K562 (cell line): ENCODE data around the gene SULT1C4. TPM values are rescaled to one million over a fixed set of nuclear protein-coding genes. Genes with fewer than 3 reads are reported as not detected.

Experiments used
- ATAC-seq: fragments of 200-7000 bp; cut with Tn5 transposase; 3 replicates; pipeline ENCODE4 v1.9.1; 2020; ENCODE audit warnings: moderate library complexity
- BruUV-seq: library from RNA; stranded (reverse); fragments of 400-500 nt; replicated peaks from 2 replicates; lab custom pipeline; 2021; lab: Mats Ljungman, UMichigan
- CTCF ChIA-PET: fragments of 300-600 bp; formaldehyde crosslinking; extraction: SDS; loops from one replicate; lab custom pipeline; 2021; ENCODE audit warnings: low intra/inter-chr PET ratio; lab: Yijun Ruan, JAX
- POLR2A ChIA-PET: fragments of 300-600, 350-650 bp; sonication (Branson Sonifier 250); formaldehyde crosslinking; extraction: SDS; loops from one replicate; lab custom pipeline; 2021; ENCODE audit warnings: antibody characterized with exemption, inconsistent platforms; lab: Yijun Ruan, JAX
- DNase-seq, 4 experiments: peaks; one replicate each; pipeline versions ENCODE4 v3.0.0 to v3.0.0-alpha.2; 2011 to 2018; ENCODE audit warnings: low spot score in 3 of 4, mixed read lengths in 3 of 4; ENCODE audit errors: extremely low read depth in 1 of 4
- FAIRE-seq: peaks from 2 replicates; lab custom pipeline; 2011; peaks lifted over from hg19 to GRCh38; lab: Jason Lieb, UNC
- H2AFZ ChIP-seq: 2 replicates; pipeline ENCODE4 v1.6.0; 2011; ENCODE audit warnings: low read depth, low read length, control low read depth, inconsistent platforms
- H3K27ac ChIP-seq: fragments of 200-600 bp; 3 replicates; pipeline ENCODE4 v1.8.0; 2011; ENCODE audit warnings: low read depth, mild to moderate bottlenecking, control low read depth, inconsistent platforms, low read length, moderate library complexity, mixed read lengths; ENCODE audit errors: extremely low read depth
- H3K27me3 ChIP-seq, 2 experiments: fragments of 300-600 bp in 1 of 2; 2 replicates in 1 of 2; 3 replicates in 1 of 2; pipeline versions ENCODE4 v1.6.0 to v1.8.0; 2011; ENCODE audit warnings: inconsistent platforms in 2 of 2, low read length in 2 of 2, mild to moderate bottlenecking in 1 of 2, mixed read lengths in 1 of 2, moderate library complexity in 1 of 2; ENCODE audit not compliant: control insufficient read depth in 2 of 2, insufficient read depth in 2 of 2
- H3K36me3 ChIP-seq: fragments of 300-600 bp; 3 replicates; pipeline ENCODE4 v1.8.0; 2011; ENCODE audit warnings: mild to moderate bottlenecking, low read length, inconsistent platforms; ENCODE audit not compliant: control insufficient read depth, insufficient read depth
- H3K4me1 ChIP-seq, 2 experiments: fragments of 200-600 bp in 1 of 2; replicated peaks in 1 of 2; 2 replicates in 1 of 2; 3 replicates in 1 of 2; pipeline versions ENCODE4 v1.5.1 to v1.8.0; 2011; ENCODE audit warnings: inconsistent platforms in 2 of 2, low read length in 2 of 2, mild to moderate bottlenecking in 1 of 2, mixed read lengths in 1 of 2, moderate library complexity in 1 of 2; ENCODE audit not compliant: control insufficient read depth in 2 of 2, insufficient read depth in 2 of 2
- H3K4me2 ChIP-seq: 2 replicates; pipeline ENCODE4 v1.6.1; 2011; ENCODE audit warnings: low read length, control low read depth, inconsistent platforms, mixed read lengths; ENCODE audit not compliant: insufficient read depth
- H3K4me3 ChIP-seq: fragments of 200-600 bp; sonication (generic), shearing (Covaris generic); 2 replicates; pipeline ENCODE4 v1.5.1; 2016; ENCODE audit warnings: control low read depth, inconsistent platforms
- H3K79me2 ChIP-seq: fragments of 200-600 bp; 3 replicates; pipeline ENCODE4 v1.8.0; 2011; ENCODE audit warnings: low read length, inconsistent platforms; ENCODE audit not compliant: control insufficient read depth, insufficient read depth
- H3K9ac ChIP-seq, 2 experiments: 2 replicates each; pipeline versions ENCODE4 v1.6.0 to v1.6.1; 2011; ENCODE audit warnings: low read depth in 2 of 2, low read length in 2 of 2, control low read depth in 1 of 2, inconsistent platforms in 1 of 2, mild to moderate bottlenecking in 1 of 2, mixed read lengths in 1 of 2; ENCODE audit not compliant: insufficient read depth in 1 of 2
- H3K9me1 ChIP-seq: one replicate; pipeline ENCODE4 v1.6.0; 2011; ENCODE audit warnings: inconsistent platforms, mild to moderate bottlenecking, low read length, moderate library complexity; ENCODE audit not compliant: control insufficient read depth, insufficient read depth
- H3K9me3 ChIP-seq: replicated peaks from 2 replicates; pipeline ENCODE4 v1.5.1; 2011; ENCODE audit warnings: low read depth, low read length, inconsistent platforms; ENCODE audit not compliant: control insufficient read depth, insufficient read depth
- H4K20me1 ChIP-seq: replicated peaks from 2 replicates; pipeline ENCODE4 v1.6.1; 2011; ENCODE audit warnings: low read length, inconsistent platforms, mixed read lengths; ENCODE audit not compliant: control insufficient read depth, insufficient read depth
- CC2D1A ChIP-seq: fragments of 450-650 bp; IDR thresholded peaks from 2 replicates; pipeline ENCODE4 v1.6.1; 2017; ENCODE audit warnings: mild to moderate bottlenecking
- CHD1 ChIP-seq: fragments of 200-600 bp; sonication (generic); IDR thresholded peaks from one replicate; pipeline ENCODE4 v1.6.1; 2012; ENCODE audit warnings: mild to moderate bottlenecking, moderate library complexity, low read length, inconsistent platforms
- CSDE1 ChIP-seq, 2 experiments: fragments of 450-650 bp; IDR thresholded peaks; 2 replicates each; pipeline ENCODE4 v1.6.1; 2016; ENCODE audit warnings: mild to moderate bottlenecking in 1 of 2
- DACH1 ChIP-seq: fragments of 450-650 bp; IDR thresholded peaks from 2 replicates; pipeline ENCODE4 v1.6.1; 2018; ENCODE audit not compliant: partially characterized antibody
- DPF2 ChIP-seq: fragments of 450-650 bp; IDR thresholded peaks from 2 replicates; pipeline ENCODE4 v1.6.1; 2016
- EP300 ChIP-seq: IDR thresholded peaks from 2 replicates; pipeline ENCODE4 v1.6.1; 2012; ENCODE audit warnings: low read length, improper control_type of control experiment
- ETV1 ChIP-seq: fragments of 450-650 bp; conservative IDR thresholded peaks from 2 replicates; pipeline ENCODE4 v1.6.1; 2016; ENCODE audit warnings: missing genetic modification characterization, control low read depth, low read depth, missing compliant biosample characterization
- FOSL1 ChIP-seq: fragments of 200-800 bp; sonication (Bioruptor generic); conservative IDR thresholded peaks from 2 replicates; pipeline ENCODE4 v1.6.1; 2016; ENCODE audit warnings: missing genetic modification characterization, missing compliant biosample characterization
- GATA2 ChIP-seq: sonication (generic); formaldehyde crosslinking; IDR thresholded peaks from 2 replicates; pipeline ENCODE4 v1.4.0; 2020; ENCODE audit warnings: mild to moderate bottlenecking, missing genetic modification reagents
- HMBOX1 ChIP-seq: sonication (generic); IDR thresholded peaks from 2 replicates; pipeline ENCODE4 v1.6.1; 2016
- LEF1 ChIP-seq: fragments of 450-650 bp; IDR thresholded peaks from 2 replicates; pipeline ENCODE4 v1.6.1; 2016; ENCODE audit warnings: mild to moderate bottlenecking
- MNT ChIP-seq, 2 experiments: fragments of 450-650 bp; conservative IDR thresholded peaks; 2 replicates each; pipeline ENCODE4 v1.6.1; 2017; ENCODE audit warnings: mild to moderate bottlenecking in 2 of 2, moderate library complexity in 2 of 2
- MTA2 ChIP-seq: fragments of 450-650 bp; IDR thresholded peaks from 2 replicates; pipeline ENCODE4 v1.6.1; 2016; ENCODE audit warnings: low read depth
- MYBL2 ChIP-seq, 2 experiments: fragments of 450-650 bp in 1 of 2; sonication (generic) in 1 of 2; formaldehyde crosslinking in 1 of 2; IDR thresholded peaks; 2 replicates each; pipeline versions ENCODE4 v1.6.1 to v1.8.1; 2017 to 2022; ENCODE audit warnings: borderline replicate concordance in 1 of 2, inconsistent platforms in 1 of 2, low read depth in 1 of 2, mild to moderate bottlenecking in 1 of 2, missing genetic modification reagents in 1 of 2, moderate library complexity in 1 of 2
- POLR2AphosphoS5 ChIP-seq: IDR thresholded peaks from 2 replicates; pipeline ENCODE4 v1.6.1; 2011; ENCODE audit warnings: mild to moderate bottlenecking, low read depth, low read length, moderate library complexity; ENCODE audit not compliant: control insufficient read depth, insufficient read depth
- SAFB ChIP-seq: fragments of 200-400 bp; formaldehyde crosslinking; IDR thresholded peaks from 2 replicates; pipeline ENCODE4 v1.6.1; 2017; ENCODE audit warnings: low read depth, low read length, borderline replicate concordance
- TRIM24 ChIP-seq, 2 experiments: fragments of 450-650 bp; IDR thresholded peaks; 2 replicates each; pipeline ENCODE4 v1.6.1; 2016
- YY1 ChIP-seq, 3 experiments: IDR thresholded peaks; 2 replicates each; pipeline ENCODE4 v1.6.1; 2011; ENCODE audit warnings: low read length in 2 of 3, mild to moderate bottlenecking in 2 of 3, moderate library complexity in 2 of 3, borderline replicate concordance in 1 of 3, control low read depth in 1 of 3, low read depth in 1 of 3; ENCODE audit not compliant: insufficient read depth in 3 of 3, insufficient replicate concordance in 2 of 3, control insufficient read depth in 1 of 3, insufficient read length in 1 of 3; ENCODE audit errors: extremely low read depth in 1 of 3
- ZNF395 ChIP-seq: fragments of 200-800 bp; sonication (Bioruptor generic); IDR thresholded peaks from 2 replicates; pipeline ENCODE4 v1.6.1; 2017; ENCODE audit warnings: missing genetic modification characterization, missing compliant biosample characterization
- WGBS: fragments of 100-300 bp; shearing (Covaris generic); methylation state at CpG from one replicate; pipeline ENCODE4 v1.1.6; 2016; ENCODE audit warnings: low coverage, mixed read lengths; ENCODE audit not compliant: insufficient coverage; ENCODE audit errors: missing lambda C conversion rate; 5-methylcytosine and 5-hydroxymethylcytosine counted together
- in situ Hi-C: fragments of 300-500 bp; cut with MboI; formaldehyde crosslinking; loops from 4 replicates; pipeline ENCODE4 v1.15.0; 2018; ENCODE audit warnings: inconsistent platforms, mixed read lengths
- intact Hi-C: fragments of 100-400 bp; cut with micrococcal nuclease; formaldehyde crosslinking; loops from 2 replicates; pipeline ENCODE4 v1.14.2; 2022
- polyA plus RNA-seq, 8 experiments: library from polyadenylated mRNA; depleted of rRNA in 4 of 8; stranded (reverse) in 5 of 8; unstranded in 3 of 8; fragments of >200 nt; fragmentation: Nextera tagmentation in 2 of 8; fragmentation: Illumina TruSeq in 1 of 8; extraction: Ambion mirVana in 2 of 8; extraction: Trizol in 1 of 8; gene quantifications; 2 replicates each; pipeline versions ENCODE4 v1.2.1 to v1.2.3, GENCODE V29; 2011 to 2014; ENCODE audit warnings: inconsistent platforms in 1 of 8, missing spikeins in 1 of 8
- total RNA-seq, 7 experiments: library from RNA; depleted of rRNA in 6 of 7; stranded (reverse); fragments of >200 nt in 6 of 7; fragmentation: Illumina TruSeq in 2 of 7; extraction: Trizol in 2 of 7; gene quantifications; 2 replicates each; pipeline versions ENCODE4 v1.2.1 to v1.2.3, GENCODE V29; 2011 to 2021; ENCODE audit warnings: low replicate concordance in 1 of 7

The SULT1C4 gene
- total and polyA plus RNA-seq, 9 of the 15 experiments (the other 6 are each of a cell fraction or from before 2014, with no cell fraction given): 0.04 to 0.14 (median 0.09) TPM; not detected in 5

GRCh38 chr2:108401800-108402199, 24.0 kb downstream of the SULT1C4 start:
- no peaks in the 10 kb centered on the region; the same call in 2 of the 3 replicates for H3K36me3 ChIP-seq
- H3K4me3 ChIP-seq: no peak overlapping the region
- no TSS peak for BruUV-seq
- in situ Hi-C loops (no loop called here), intact Hi-C loops (no loop called here)
- peaks cover 5% of the 10 kb centered on the region for H3K9me3 ChIP-seq
- H3K27me3 ChIP-seq: no peaks in the 10 kb centered on the region
- DNase-seq (peak; percentile 20 to 84 (median 44)), ATAC-seq (peak; percentile 80), FAIRE-seq (peak; percentile 90)
- H3K9ac ChIP-seq: no peak overlapping the region
- H3K79me2 ChIP-seq: no peaks in the 10 kb centered on the region
- H3K4me2 ChIP-seq: peak overlapping the region; percentile 20; the same call in 1 of the 2 replicates
- H3K9me1 ChIP-seq: no peaks in the 10 kb centered on the region
- WGBS: 6% methylated on average over 3 of the region's 3 CpGs
- H3K27ac ChIP-seq: no peak overlapping the region
- CTCF ChIA-PET: no interaction called here
- H2AFZ ChIP-seq: peak overlapping the region; percentile 33; the same call in 1 of the 2 replicates
- peaks cover 0 to 9% of the 10 kb centered on the region in 2 experiments; a peak in 3 of 5 replicates for H3K4me1 ChIP-seq
- POLR2A ChIA-PET: interaction anchor here (1.0 to 1.4 kb wide), 3 partner anchors 10 to 132 kb away, joined by 3 to 6 read pairs (median 4); no protein-coding TSS in a partner anchor
- H4K20me1 ChIP-seq: no peaks in the 10 kb centered on the region
- TF ChIP-seq YY1 (IDR thresholded peaks at IDR 0.05; ENCODE audit: borderline replicate concordance in 1 of 3, control insufficient read depth in 1 of 3, extremely low read depth in 1 of 3, insufficient read depth in 3 of 3, insufficient read length in 1 of 3, insufficient replicate concordance in 2 of 3, low read depth in 1 of 3, low read length in 2 of 3): peak in 1 of 3 experiments; percentile 6
- TF ChIP-seq MNT (conservative IDR thresholded peaks at IDR 0.05): no peak
- TF ChIP-seq CSDE1 (IDR thresholded peaks at IDR 0.05): no peak
- TF ChIP-seq ZNF395 (CRISPR knock-in tag): 0 out of 2 replicates have a peak, but pooled peaks have one; percentile 24
- TF ChIP-seq DACH1: peak; percentile 12
- no peak for TF ChIP-seq CHD1
- TF ChIP-seq HMBOX1: peak; percentile 97
- TF ChIP-seq FOSL1: 0 out of 2 replicates have a peak, but pooled peaks have one; percentile 15
- 0 out of 2 replicates have a peak, but pooled peaks have one; percentile 38 for TF ChIP-seq POLR2AphosphoS5
- 0 out of 2 replicates have a peak, but pooled peaks have one; percentile 15 for TF ChIP-seq CC2D1A
- TF ChIP-seq LEF1: 0 out of 2 replicates have a peak, but pooled peaks have one; percentile 20
- peak; percentile 82 for TF ChIP-seq DPF2
- no peak for TF ChIP-seq MYBL2 (IDR thresholded peaks at IDR 0.05; ENCODE audit: low read depth)
- no peak for TF ChIP-seq MYBL2 (CRISPR knock-in tag; IDR thresholded peaks at IDR 0.05; ENCODE audit: borderline replicate concordance)
- no peak for TF ChIP-seq ETV1
- TF ChIP-seq TRIM24 (IDR thresholded peaks at IDR 0.05): peak; percentile 64 to 71
- peak; percentile 81 for TF ChIP-seq MTA2
- peak; percentile 57; the same call in 1 of the 2 replicates for TF ChIP-seq EP300
- TF ChIP-seq SAFB: no peak
- TF ChIP-seq GATA2 (CRISPR knock-in tag): peak; percentile 67
